Astrocyte of the cerebellum (primary cell): ENCODE data around the gene CAMK4.

Experiments used
- DNase-seq: peaks from one replicate; pipeline ENCODE4 v3.0.0-alpha.2; 2011; ENCODE audit warnings: low read depth
- H3K4me3 ChIP-seq: 2 replicates; pipeline ENCODE4 v1.5.1; 2011; ENCODE audit warnings: mild to moderate bottlenecking, low read depth, low read length, moderate library complexity
- in situ Hi-C: cut with HindIII; loops from 2 replicates; pipeline ENCODE4 v1.10.0; 2017; ENCODE audit warnings: low sequenced_read_pairs
- TF ChIP-seq, protein P1 (sequence below): IDR thresholded peaks from 2 replicates; pipeline ENCODE4 v1.5.1; 2012; ENCODE audit warnings: low read length, low read depth, moderate library complexity, mild to moderate bottlenecking; ENCODE audit errors: missing control alignments

Gene CAMK4

DNA sequence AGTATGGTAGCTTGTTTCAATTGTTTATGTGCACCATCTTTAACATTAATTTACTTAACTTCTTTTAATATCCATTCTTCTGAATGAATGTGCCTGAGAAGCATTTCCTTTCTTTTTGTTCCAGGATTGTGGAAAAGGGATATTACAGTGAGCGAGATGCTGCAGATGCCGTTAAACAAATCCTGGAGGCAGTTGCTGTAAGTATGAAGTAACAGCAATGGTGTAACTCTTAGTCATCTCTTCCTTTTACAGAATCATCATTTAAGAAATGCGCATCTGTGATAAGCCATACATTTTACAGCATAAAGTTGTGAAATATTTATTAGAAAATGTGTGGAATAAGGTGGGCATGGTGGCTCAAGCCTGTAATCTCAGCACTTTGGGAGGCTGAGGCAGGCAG lies 170.4 kb downstream of the CAMK4 start:
- in situ Hi-C loops, result no loop called here
- DNase-seq, result no peak
- no peak overlapping the region for H3K4me3 ChIP-seq
- TF ChIP-seq, protein P1, sequence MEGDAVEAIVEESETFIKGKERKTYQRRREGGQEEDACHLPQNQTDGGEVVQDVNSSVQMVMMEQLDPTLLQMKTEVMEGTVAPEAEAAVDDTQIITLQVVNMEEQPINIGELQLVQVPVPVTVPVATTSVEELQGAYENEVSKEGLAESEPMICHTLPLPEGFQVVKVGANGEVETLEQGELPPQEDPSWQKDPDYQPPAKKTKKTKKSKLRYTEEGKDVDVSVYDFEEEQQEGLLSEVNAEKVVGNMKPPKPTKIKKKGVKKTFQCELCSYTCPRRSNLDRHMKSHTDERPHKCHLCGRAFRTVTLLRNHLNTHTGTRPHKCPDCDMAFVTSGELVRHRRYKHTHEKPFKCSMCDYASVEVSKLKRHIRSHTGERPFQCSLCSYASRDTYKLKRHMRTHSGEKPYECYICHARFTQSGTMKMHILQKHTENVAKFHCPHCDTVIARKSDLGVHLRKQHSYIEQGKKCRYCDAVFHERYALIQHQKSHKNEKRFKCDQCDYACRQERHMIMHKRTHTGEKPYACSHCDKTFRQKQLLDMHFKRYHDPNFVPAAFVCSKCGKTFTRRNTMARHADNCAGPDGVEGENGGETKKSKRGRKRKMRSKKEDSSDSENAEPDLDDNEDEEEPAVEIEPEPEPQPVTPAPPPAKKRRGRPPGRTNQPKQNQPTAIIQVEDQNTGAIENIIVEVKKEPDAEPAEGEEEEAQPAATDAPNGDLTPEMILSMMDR, result no peak

DNA sequence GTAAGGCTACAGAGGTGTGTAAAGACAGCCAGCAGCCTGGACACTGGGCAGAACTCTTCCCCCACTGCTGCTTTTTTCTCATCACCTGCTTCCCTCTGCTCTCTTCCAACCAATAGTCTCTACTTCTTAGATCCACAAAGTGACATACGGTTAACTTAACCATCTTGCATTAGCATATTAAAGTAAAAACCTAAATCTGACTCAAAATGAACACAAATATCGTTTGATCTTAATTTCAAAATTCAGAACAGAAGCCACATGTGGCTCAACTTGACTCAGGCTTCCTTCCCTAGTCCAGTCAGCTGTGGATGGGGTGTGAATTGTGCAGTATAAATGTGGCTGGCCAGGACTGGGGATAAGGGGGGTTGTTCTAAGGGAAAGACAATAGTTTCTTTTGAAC lies 173.8 kb downstream of the CAMK4 start:
- no peak overlapping the region for H3K4me3 ChIP-seq
- DNase-seq, result no peak
- TF ChIP-seq, protein P1, result no peak
- in situ Hi-C loops, result loop anchor here (5.0 kb wide), 1 partner anchor 36 kb away; no protein-coding TSS in a partner anchor

GRCh38 chr5:111399113-111399512 lies 174.9 kb downstream of the CAMK4 start:
- no peak for DNase-seq
- in situ Hi-C loops, result loop anchor here (5.0 kb wide), 1 partner anchor 37 kb away; no protein-coding TSS in a partner anchor
- TF ChIP-seq, protein P1, result no peak
- H3K4me3 ChIP-seq, result no peak overlapping the region

DNA sequence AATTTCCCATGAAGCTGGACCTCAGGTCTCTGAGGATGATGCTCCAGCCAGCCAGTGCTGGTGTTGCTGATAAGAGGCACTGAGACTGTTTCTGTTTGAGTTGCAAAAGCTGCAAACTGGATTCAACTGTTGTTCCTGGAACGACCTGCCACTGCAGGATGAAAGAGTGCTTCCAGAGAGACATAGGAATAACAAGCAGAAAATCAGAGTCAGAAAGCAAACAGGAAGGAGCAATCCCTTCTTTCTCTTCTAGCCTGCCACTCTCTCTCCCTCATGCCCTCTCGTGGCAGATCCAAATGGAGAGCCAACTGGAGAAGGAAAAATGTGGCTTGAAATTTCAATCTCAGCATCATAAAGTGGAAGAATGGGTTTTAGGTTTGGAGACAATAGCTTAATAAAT lies 177.7 kb downstream of the CAMK4 start:
- in situ Hi-C loops, result no loop called here
- no peak for DNase-seq
- TF ChIP-seq, protein P1, result no peak
- H3K4me3 ChIP-seq, result no peak overlapping the region

DNA sequence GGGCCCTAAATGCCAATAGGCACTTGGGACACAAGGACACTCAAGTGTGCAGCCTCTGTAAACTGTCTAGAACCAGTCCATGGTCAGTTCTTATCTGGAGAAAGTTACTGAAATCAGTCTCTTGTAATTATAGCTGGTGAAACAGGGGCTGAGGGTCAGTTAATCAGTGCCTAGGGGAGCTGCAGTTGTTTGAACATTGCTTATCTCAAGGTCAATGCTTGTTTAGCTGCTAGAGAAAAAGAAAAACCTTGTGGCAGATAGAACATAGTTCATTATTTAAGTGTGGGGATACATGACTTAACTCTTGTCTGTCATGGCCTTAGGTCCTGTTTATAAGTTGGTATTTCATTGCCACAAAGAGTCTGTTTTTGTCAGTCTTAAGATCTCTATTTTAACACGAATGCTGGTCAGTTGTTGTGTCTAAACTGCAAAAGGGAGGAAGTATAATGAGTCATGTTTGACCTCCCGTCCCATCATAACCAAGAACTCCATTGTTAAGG lies 180.1 kb downstream of the CAMK4 start:
- H3K4me3 ChIP-seq, result no peak overlapping the region
- in situ Hi-C loops, result no loop called here
- DNase-seq, result no peak
- TF ChIP-seq, protein P1, result no peak

- no peak for DNase-seq
- H3K4me3 ChIP-seq, result no peak overlapping the region
- in situ Hi-C loops, result no loop called here
- TF ChIP-seq, protein P1, result no peak
These were observed 183.4 kb downstream of the CAMK4 start for GRCh38 chr5:111407562-111407961.
